Brain pericyte (primary cell): Measurements from ENCODE around the gene NTRK2.

Source experiments
- DNase-seq: peaks from one replicate; pipeline ENCODE4 v3.0.0-alpha.2; 2012; ENCODE audit warnings: low read depth, low spot score

Gene NTRK2

GRCh38 chr9:84669288-84670137 lies at the start of gene NTRK2:
NTRK2 (plus strand) TSS chr9:84669729; CDS start chr9:84670749, 1,020 bp downstream.
- DNase-seq: no peak

- no peak for DNase-seq
Observed at GRCh38 chr9:84620338-84620737, 49.2 kb upstream of the NTRK2 start.

- DNase-seq: no peak
Observed at GRCh38 chr9:84621811-84622210, 47.7 kb upstream of the NTRK2 start.

GRCh38 chr9:84622981-84623380 lies 46.5 kb upstream of the NTRK2 start:
- no peak for DNase-seq

- DNase-seq: no peak
Observed at GRCh38 chr9:84636436-84636835, 33.1 kb upstream of the NTRK2 start.

- DNase-seq: no peak
Observed at GRCh38 chr9:84642553-84643141, 26.9 kb upstream of the NTRK2 start.

GRCh38 chr9:84647699-84648098 lies 21.8 kb upstream of the NTRK2 start:
- no peak for DNase-seq

- no peak for DNase-seq
Observed at GRCh38 chr9:84652496-84653120, 16.9 kb upstream of the NTRK2 start.

GRCh38 chr9:84655447-84655846 lies 14.1 kb upstream of the NTRK2 start:
- DNase-seq: no peak

- DNase-seq: no peak
Observed at GRCh38 chr9:84659313-84659712, 10.2 kb upstream of the NTRK2 start.

- no peak for DNase-seq
Observed at GRCh38 chr9:84659773-84660172, 9.8 kb upstream of the NTRK2 start.

GRCh38 chr9:84667571-84668195 lies 1.8 kb upstream of the NTRK2 start:
- no peak for DNase-seq

GRCh38 chr9:84668196-84669012 lies 1.1 kb upstream of the NTRK2 start:
- no peak for DNase-seq

- DNase-seq: no peak
Observed at GRCh38 chr9:84669013-84669287, 579 bp upstream of the NTRK2 start.

- no peak for DNase-seq
Observed at GRCh38 chr9:84670138-84671041, 861 bp downstream of the NTRK2 start.

GRCh38 chr9:84671586-84672521 lies 2.3 kb downstream of the NTRK2 start:
- DNase-seq: no peak

GRCh38 chr9:84673806-84674205 lies 4.3 kb downstream of the NTRK2 start:
- no peak for DNase-seq

- DNase-seq: no peak
Observed at GRCh38 chr9:84677080-84677479, 7.6 kb downstream of the NTRK2 start.

GRCh38 chr9:84679571-84679970 lies 10.0 kb downstream of the NTRK2 start:
- DNase-seq: no peak
